MCF 10A (cell line): ENCODE measurements around the gene RIN3. TPM values are rescaled to one million over a fixed set of nuclear protein-coding genes. Genes with fewer than 3 reads are reported as not detected.
A peak's percentile ranks its signal among the peaks of the same experiment; 100 is the strongest.

Experiments
- BruUV-seq: library from RNA; stranded (reverse); fragments of 400-500 nt; replicated peaks from 2 replicates; lab custom pipeline; 2021; lab: Mats Ljungman, UMichigan
- CTCF ChIA-PET: fragments of 300-600 bp; sonication (Branson Sonifier 250); formaldehyde crosslinking; extraction: SDS; loops from one replicate; lab custom pipeline; 2021; ENCODE audit warnings: antibody characterized with exemption, inconsistent platforms; lab: Yijun Ruan, JAX
- POLR2A ChIA-PET: fragments of 300-600, 350-650 bp; sonication (Branson Sonifier 250); formaldehyde crosslinking; extraction: SDS; loops from one replicate; lab custom pipeline; 2020; ENCODE audit warnings: antibody characterized with exemption, inconsistent platforms; lab: Yijun Ruan, JAX
- DNase-seq: peaks from one replicate; pipeline ENCODE4 v3.0.0-alpha.2; 2018; ENCODE audit not compliant: unreplicated experiment
- H3K27ac Mint-ChIP-seq: one replicate; pipeline ENCODE4 v1.8.0; 2022; ENCODE audit warnings: mild to moderate bottlenecking, low read depth, mixed read lengths; ENCODE audit not compliant: unreplicated experiment
- H3K27me3 Mint-ChIP-seq: one replicate; pipeline ENCODE4 v1.8.0; 2022; ENCODE audit warnings: mixed read lengths; ENCODE audit not compliant: insufficient read depth, unreplicated experiment
- H3K36me3 Mint-ChIP-seq: one replicate; pipeline ENCODE4 v1.8.0; 2022; ENCODE audit warnings: mild to moderate bottlenecking, moderate library complexity, mixed read lengths; ENCODE audit not compliant: insufficient read depth, unreplicated experiment
- H3K4me1 Mint-ChIP-seq: one replicate; pipeline ENCODE4 v1.8.0; 2022; ENCODE audit warnings: mixed read lengths; ENCODE audit not compliant: insufficient read depth, unreplicated experiment
- H3K4me3 Mint-ChIP-seq: one replicate; pipeline ENCODE4 v1.8.0; 2022; ENCODE audit warnings: mild to moderate bottlenecking, moderate library complexity, mixed read lengths; ENCODE audit not compliant: unreplicated experiment
- H3K9me3 Mint-ChIP-seq: one replicate; pipeline ENCODE4 v1.8.0; 2022; ENCODE audit warnings: mixed read lengths; ENCODE audit not compliant: unreplicated experiment
- CTCF ChIP-seq: fragments of 200-600 bp; IDR thresholded peaks from one replicate; pipeline ENCODE4 v1.8.0; 2022; ENCODE audit warnings: antibody characterized with exemption, mild to moderate bottlenecking; ENCODE audit not compliant: unreplicated experiment
- intact Hi-C: fragments of 100-400 bp; cut with micrococcal nuclease; formaldehyde crosslinking; loops from 2 replicates; pipeline ENCODE4 v1.14.1; 2022
- total RNA-seq: library from RNA; stranded (reverse); gene quantifications from 2 replicates; pipeline ENCODE4 v1.2.3, GENCODE V29; 2022

The RIN3 gene
- total RNA-seq, 1 experiment from 2014 or later: 14.2 TPM

DNA sequence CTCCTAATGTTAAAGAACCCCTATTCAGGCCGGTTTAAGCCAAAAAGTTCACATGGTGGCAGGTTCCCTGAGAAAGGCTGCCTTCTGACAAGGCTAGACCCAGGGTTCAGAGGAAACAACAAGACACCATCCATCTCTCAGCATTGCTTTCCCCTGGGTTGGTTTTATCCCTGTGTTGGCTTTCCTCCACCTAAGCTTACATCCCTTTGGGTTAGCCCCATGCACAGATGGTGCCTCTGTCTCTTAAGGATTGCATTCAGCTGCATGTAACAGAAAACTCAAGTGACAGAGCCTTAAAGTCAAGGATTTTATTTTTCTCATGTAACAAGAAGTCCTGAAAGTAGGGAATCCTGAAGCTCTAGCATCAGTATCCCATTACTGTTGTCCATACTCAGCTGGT, 42.8 kb upstream of the RIN3 start:
- H3K9me3 Mint-ChIP-seq: no peaks in the 10 kb centered on the region
- H3K27ac Mint-ChIP-seq: no peak overlapping the region
- no peaks in the 10 kb centered on the region for H3K27me3 Mint-ChIP-seq
- H3K4me3 Mint-ChIP-seq: no peak overlapping the region
- POLR2A ChIA-PET: interaction anchor here (0.7 to 1.2 kb wide), 2 partner anchors 70 to 804 kb away, joined by 3 read pairs; no protein-coding TSS in a partner anchor
- TF ChIP-seq CTCF: no peak
- DNase-seq: no peak
- BruUV-seq: no TSS peak
- no peaks in the 10 kb centered on the region for H3K36me3 Mint-ChIP-seq
- CTCF ChIA-PET: interaction anchor here (0.6 kb wide), 1 partner anchor 118 kb away, joined by 3 read pairs; no protein-coding TSS in a partner anchor
- intact Hi-C loops: no loop called here
- H3K4me1 Mint-ChIP-seq: peaks cover 44% of the 10 kb centered on the region

- no peak for TF ChIP-seq CTCF
- H3K9me3 Mint-ChIP-seq: no peaks in the 10 kb centered on the region
- no peak overlapping the region for H3K4me3 Mint-ChIP-seq
- H3K4me1 Mint-ChIP-seq: peaks cover 49% of the 10 kb centered on the region
- no peaks in the 10 kb centered on the region for H3K36me3 Mint-ChIP-seq
- CTCF ChIA-PET: no interaction called here
- POLR2A ChIA-PET: interaction anchor here (0.6 kb wide), 1 partner anchor 231 kb away, joined by 3 read pairs; no protein-coding TSS in a partner anchor
- no TSS peak for BruUV-seq
- DNase-seq: peak; percentile 67
- peak overlapping the region; percentile 69 for H3K27ac Mint-ChIP-seq
- intact Hi-C loops: no loop called here
- H3K27me3 Mint-ChIP-seq: no peaks in the 10 kb centered on the region
Measured at GRCh38 chr14:92471919-92472318, 41.7 kb upstream of the RIN3 start.

GRCh38 chr14:92472860-92473259, 40.7 kb upstream of the RIN3 start:
- H3K27me3 Mint-ChIP-seq: no peaks in the 10 kb centered on the region
- ChIA-PET POLR2A (interaction anchor here (1.5 kb wide), 1 partner anchor 366 kb away, joined by 3 read pairs; the partner anchor contains the start of gene ATXN3), CTCF (interaction anchor here (1.0 to 1.1 kb wide), 2 partner anchors 217 to 218 kb away, joined by 3 read pairs; no protein-coding TSS in a partner anchor)
- no TSS peak for BruUV-seq
- no peak overlapping the region for H3K4me3 Mint-ChIP-seq
- intact Hi-C loops: no loop called here
- H3K36me3 Mint-ChIP-seq: no peaks in the 10 kb centered on the region
- no peak for DNase-seq
- no peaks in the 10 kb centered on the region for H3K9me3 Mint-ChIP-seq
- no peak for TF ChIP-seq CTCF
- H3K27ac Mint-ChIP-seq: no peak overlapping the region
- H3K4me1 Mint-ChIP-seq: peaks cover 49% of the 10 kb centered on the region

- Mint-ChIP-seq H3K27ac (peak overlapping the region; percentile 10), H3K27me3 (no peaks in the 10 kb centered on the region), H3K9me3 (no peaks in the 10 kb centered on the region), H3K36me3 (no peaks in the 10 kb centered on the region), H3K4me1 (peaks cover 49% of the 10 kb centered on the region), H3K4me3 (no peak overlapping the region)
- CTCF ChIA-PET: interaction anchor here (1.0 to 1.1 kb wide), 2 partner anchors 217 to 219 kb away, joined by 3 read pairs; no protein-coding TSS in a partner anchor
- BruUV-seq: no TSS peak
- intact Hi-C loops: no loop called here
- POLR2A ChIA-PET: interaction anchor here (1.0 to 1.5 kb wide), 3 partner anchors 40 to 367 kb away, joined by 3 to 5 read pairs (median 3); partner anchors contain the start of genes ATXN3 and RIN3
- no peak for TF ChIP-seq CTCF
- DNase-seq: peak; percentile 70
Measured at GRCh38 chr14:92473261-92473968, 40.2 kb upstream of the RIN3 start.
